WTC11 (cell line): ENCODE data around the gene TMEFF2. TPM values are rescaled to one million over a fixed set of nuclear protein-coding genes. Genes with fewer than 3 reads are reported as not detected.
A peak's percentile ranks its signal among the peaks of the same experiment; 100 is the strongest.

ENCODE experiments used
- ATAC-seq: fragments of 200-7000 bp; cut with Tn5 transposase; 2 replicates; pipeline ENCODE4 v1.10.0; 2021; ENCODE audit warnings: mild to moderate bottlenecking, moderate library complexity
- CTCF ChIA-PET: fragments of 300-600 bp; sonication (Branson Sonifier 250); formaldehyde crosslinking; loops from one replicate; lab custom pipeline; 2021; ENCODE audit warnings: antibody characterized with exemption; lab: Charles Lee
- POLR2A ChIA-PET: fragments of 350-600 bp; sonication (Branson Sonifier 250); formaldehyde crosslinking; loops from one replicate; lab custom pipeline; 2021; ENCODE audit warnings: antibody characterized with exemption; lab: Charles Lee
- DNase-seq: peaks from one replicate; pipeline ENCODE4 v3.0.0; 2021; ENCODE audit warnings: low spot score
- H3K27ac Mint-ChIP-seq: 2 replicates; pipeline ENCODE4 v1.8.0; 2021; ENCODE audit warnings: mixed read lengths
- H3K27me3 Mint-ChIP-seq: 2 replicates; pipeline ENCODE4 v1.8.0; 2021; ENCODE audit warnings: low read depth, mild to moderate bottlenecking, moderate library complexity, mixed read lengths
- H3K36me3 Mint-ChIP-seq: 2 replicates; pipeline ENCODE4 v1.8.0; 2021; ENCODE audit warnings: mixed read lengths
- H3K4me1 Mint-ChIP-seq: 2 replicates; pipeline ENCODE4 v1.8.0; 2022; ENCODE audit warnings: mixed read lengths
- H3K4me3 Mint-ChIP-seq: 2 replicates; pipeline ENCODE4 v1.8.0; 2021; ENCODE audit warnings: mild to moderate bottlenecking, moderate library complexity, mixed read lengths
- H3K9me3 Mint-ChIP-seq: 2 replicates; pipeline ENCODE4 v1.8.0; 2021; ENCODE audit warnings: mixed read lengths
- ATF1 ChIP-seq: sonication (generic); formaldehyde crosslinking; IDR thresholded peaks from 2 replicates; pipeline ENCODE4 v1.8.1; 2023; ENCODE audit warnings: mild to moderate bottlenecking, moderate library complexity, missing genetic modification reagents
- CREB1 ChIP-seq: sonication (generic); formaldehyde crosslinking; IDR thresholded peaks from 2 replicates; pipeline ENCODE4 v1.8.0; 2023; ENCODE audit warnings: mild to moderate bottlenecking, missing genetic modification reagents
- IRF2 ChIP-seq: sonication (generic); formaldehyde crosslinking; IDR thresholded peaks from 2 replicates; pipeline ENCODE4 v1.8.0; 2022; ENCODE audit warnings: low read depth, missing genetic modification reagents, borderline replicate concordance
- JUN ChIP-seq: sonication (generic); formaldehyde crosslinking; IDR thresholded peaks from 2 replicates; pipeline ENCODE4 v1.8.0; 2023; ENCODE audit warnings: mild to moderate bottlenecking, missing genetic modification reagents
- MXD4 ChIP-seq: fragments of 250-450 bp; sonication (Bioruptor Pico); IDR thresholded peaks from 2 replicates; pipeline ENCODE4 v1.8.0; 2021; ENCODE audit warnings: mild to moderate bottlenecking, moderate library complexity, borderline replicate concordance
- MYBL2 ChIP-seq: sonication (generic); formaldehyde crosslinking; IDR thresholded peaks from 2 replicates; pipeline ENCODE4 v1.8.1; 2023; ENCODE audit warnings: mild to moderate bottlenecking, moderate library complexity, missing genetic modification reagents
- NFE2L1 ChIP-seq: sonication (generic); formaldehyde crosslinking; IDR thresholded peaks from 2 replicates; pipeline ENCODE4 v1.8.1; 2023; ENCODE audit warnings: missing genetic modification reagents
- NR2C2 ChIP-seq: sonication (generic); formaldehyde crosslinking; IDR thresholded peaks from 2 replicates; pipeline ENCODE4 v1.8.0; 2022; ENCODE audit warnings: mild to moderate bottlenecking, missing genetic modification reagents
- SMAD3 ChIP-seq: sonication (generic); formaldehyde crosslinking; IDR thresholded peaks from 2 replicates; pipeline ENCODE4 v1.8.0; 2022; ENCODE audit warnings: missing genetic modification reagents, mild to moderate bottlenecking, borderline replicate concordance
- SP1 ChIP-seq: sonication (generic); formaldehyde crosslinking; conservative IDR thresholded peaks from 2 replicates; pipeline ENCODE4 v1.8.1; 2022; ENCODE audit warnings: missing genetic modification reagents
- TEAD1 ChIP-seq: sonication (generic); formaldehyde crosslinking; IDR thresholded peaks from 2 replicates; pipeline ENCODE4 v1.8.0; 2022; ENCODE audit warnings: mild to moderate bottlenecking, missing genetic modification reagents
- total RNA-seq: library from RNA; stranded (reverse); gene quantifications from 3 replicates; pipeline ENCODE4 v1.2.3, GENCODE V29; 2021
- TF ChIP-seq, protein P1 (sequence below): fragments of 200-600 bp; IDR thresholded peaks from 2 replicates; pipeline ENCODE4 v1.8.0; 2022; ENCODE audit warnings: antibody characterized with exemption
- TF ChIP-seq, protein P2 (sequence below): sonication (generic); formaldehyde crosslinking; IDR thresholded peaks from 2 replicates; pipeline ENCODE4 v1.8.1; 2023; ENCODE audit warnings: mild to moderate bottlenecking, missing genetic modification reagents
- TF ChIP-seq, protein P3 (sequence below): sonication (generic); formaldehyde crosslinking; IDR thresholded peaks from 2 replicates; pipeline ENCODE4 v1.8.1; 2022; ENCODE audit warnings: low read depth, missing genetic modification reagents, borderline replicate concordance
- TF ChIP-seq, protein P4 (sequence below): sonication (generic); formaldehyde crosslinking; IDR thresholded peaks from 2 replicates; pipeline ENCODE4 v1.8.0; 2023; ENCODE audit warnings: missing genetic modification reagents
- TF ChIP-seq, protein P5 (sequence below): fragments of 250-450 bp; sonication (Bioruptor Pico); IDR thresholded peaks from 2 replicates; pipeline ENCODE4 v1.9.0; 2021; ENCODE audit warnings: moderate library complexity, mild to moderate bottlenecking, inconsistent platforms, borderline replicate concordance

TMEFF2 gene
- total RNA-seq, 1 experiment from 2014 or later = 2.3 TPM

DNA sequence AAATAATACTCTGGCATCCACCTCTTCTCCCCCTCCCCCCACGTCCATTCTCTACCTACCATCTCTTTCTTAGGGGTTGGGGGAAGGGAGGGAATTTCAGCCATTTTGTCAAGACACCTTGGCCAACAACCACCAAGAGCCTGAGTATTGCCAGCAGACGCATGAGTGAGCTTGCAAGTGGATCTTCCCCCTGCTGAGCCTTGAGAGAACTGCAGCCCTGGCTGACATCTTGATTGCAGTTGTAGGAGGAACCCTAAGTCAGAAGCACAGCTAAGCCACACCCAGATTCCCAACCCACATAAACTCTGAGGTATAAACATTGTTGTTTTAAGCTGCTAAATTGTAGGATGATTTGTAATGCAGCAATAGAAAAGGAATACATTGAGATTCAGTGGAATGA lies 165.6 kb downstream of the TMEFF2 start:
- H3K27ac Mint-ChIP-seq = no peak overlapping the region
- H3K36me3 Mint-ChIP-seq = no peaks in the 10 kb centered on the region
- TF ChIP-seq, protein P1, sequence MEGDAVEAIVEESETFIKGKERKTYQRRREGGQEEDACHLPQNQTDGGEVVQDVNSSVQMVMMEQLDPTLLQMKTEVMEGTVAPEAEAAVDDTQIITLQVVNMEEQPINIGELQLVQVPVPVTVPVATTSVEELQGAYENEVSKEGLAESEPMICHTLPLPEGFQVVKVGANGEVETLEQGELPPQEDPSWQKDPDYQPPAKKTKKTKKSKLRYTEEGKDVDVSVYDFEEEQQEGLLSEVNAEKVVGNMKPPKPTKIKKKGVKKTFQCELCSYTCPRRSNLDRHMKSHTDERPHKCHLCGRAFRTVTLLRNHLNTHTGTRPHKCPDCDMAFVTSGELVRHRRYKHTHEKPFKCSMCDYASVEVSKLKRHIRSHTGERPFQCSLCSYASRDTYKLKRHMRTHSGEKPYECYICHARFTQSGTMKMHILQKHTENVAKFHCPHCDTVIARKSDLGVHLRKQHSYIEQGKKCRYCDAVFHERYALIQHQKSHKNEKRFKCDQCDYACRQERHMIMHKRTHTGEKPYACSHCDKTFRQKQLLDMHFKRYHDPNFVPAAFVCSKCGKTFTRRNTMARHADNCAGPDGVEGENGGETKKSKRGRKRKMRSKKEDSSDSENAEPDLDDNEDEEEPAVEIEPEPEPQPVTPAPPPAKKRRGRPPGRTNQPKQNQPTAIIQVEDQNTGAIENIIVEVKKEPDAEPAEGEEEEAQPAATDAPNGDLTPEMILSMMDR = peak; percentile 41; the same call in 1 of the 2 replicates
- TF ChIP-seq NR2C2 (CRISPR knock-in tag) (no peak), MXD4 (no peak)
- H3K9me3 Mint-ChIP-seq = peaks cover 12% of the 10 kb centered on the region
- H3K4me1 Mint-ChIP-seq = peaks cover 39% of the 10 kb centered on the region
- DNase-seq (peak; percentile 67), ATAC-seq (peak; percentile 92)
- ChIA-PET POLR2A (no interaction called here), CTCF (interaction anchor here (0.7 to 1.7 kb wide), 9 partner anchors 10 to 165 kb away, joined by 3 to 12 read pairs (median 5); partner anchors contain the start of gene TMEFF2)
- H3K4me3 Mint-ChIP-seq = no peak overlapping the region
- H3K27me3 Mint-ChIP-seq = no peaks in the 10 kb centered on the region

DNA sequence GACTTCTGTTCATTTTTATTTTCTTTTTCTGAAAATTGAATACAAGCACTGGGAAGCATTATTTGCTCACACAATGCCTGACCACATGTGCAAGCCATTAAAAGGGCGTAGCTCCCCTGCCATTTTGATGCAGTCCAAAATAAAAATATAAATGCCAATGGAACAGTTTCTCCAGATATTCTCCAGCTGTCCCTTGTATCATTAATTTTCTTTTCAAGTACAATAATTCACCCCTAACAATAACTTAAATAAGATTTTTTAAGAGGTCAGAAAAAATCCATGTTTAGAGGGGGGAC lies 168.0 kb downstream of the TMEFF2 start:
- DNase-seq = no peak
- CTCF ChIA-PET = interaction anchor here (0.8 to 2.1 kb wide), 2 partner anchors 136 to 157 kb away, joined by 3 to 9 read pairs; no protein-coding TSS in a partner anchor
- H3K4me3 Mint-ChIP-seq = no peak overlapping the region
- TF ChIP-seq, protein P2, sequence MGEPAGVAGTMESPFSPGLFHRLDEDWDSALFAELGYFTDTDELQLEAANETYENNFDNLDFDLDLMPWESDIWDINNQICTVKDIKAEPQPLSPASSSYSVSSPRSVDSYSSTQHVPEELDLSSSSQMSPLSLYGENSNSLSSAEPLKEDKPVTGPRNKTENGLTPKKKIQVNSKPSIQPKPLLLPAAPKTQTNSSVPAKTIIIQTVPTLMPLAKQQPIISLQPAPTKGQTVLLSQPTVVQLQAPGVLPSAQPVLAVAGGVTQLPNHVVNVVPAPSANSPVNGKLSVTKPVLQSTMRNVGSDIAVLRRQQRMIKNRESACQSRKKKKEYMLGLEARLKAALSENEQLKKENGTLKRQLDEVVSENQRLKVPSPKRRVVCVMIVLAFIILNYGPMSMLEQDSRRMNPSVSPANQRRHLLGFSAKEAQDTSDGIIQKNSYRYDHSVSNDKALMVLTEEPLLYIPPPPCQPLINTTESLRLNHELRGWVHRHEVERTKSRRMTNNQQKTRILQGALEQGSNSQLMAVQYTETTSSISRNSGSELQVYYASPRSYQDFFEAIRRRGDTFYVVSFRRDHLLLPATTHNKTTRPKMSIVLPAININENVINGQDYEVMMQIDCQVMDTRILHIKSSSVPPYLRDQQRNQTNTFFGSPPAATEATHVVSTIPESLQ = no peak
- no peak for TF ChIP-seq CREB1 (CRISPR knock-in tag)
- TF ChIP-seq MYBL2 (CRISPR knock-in tag) = no peak
- TF ChIP-seq, protein P3, sequence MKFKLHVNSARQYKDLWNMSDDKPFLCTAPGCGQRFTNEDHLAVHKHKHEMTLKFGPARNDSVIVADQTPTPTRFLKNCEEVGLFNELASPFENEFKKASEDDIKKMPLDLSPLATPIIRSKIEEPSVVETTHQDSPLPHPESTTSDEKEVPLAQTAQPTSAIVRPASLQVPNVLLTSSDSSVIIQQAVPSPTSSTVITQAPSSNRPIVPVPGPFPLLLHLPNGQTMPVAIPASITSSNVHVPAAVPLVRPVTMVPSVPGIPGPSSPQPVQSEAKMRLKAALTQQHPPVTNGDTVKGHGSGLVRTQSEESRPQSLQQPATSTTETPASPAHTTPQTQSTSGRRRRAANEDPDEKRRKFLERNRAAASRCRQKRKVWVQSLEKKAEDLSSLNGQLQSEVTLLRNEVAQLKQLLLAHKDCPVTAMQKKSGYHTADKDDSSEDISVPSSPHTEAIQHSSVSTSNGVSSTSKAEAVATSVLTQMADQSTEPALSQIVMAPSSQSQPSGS = no peak
- TF ChIP-seq ATF1 = no peak
- TF ChIP-seq IRF2 (CRISPR knock-in tag) = no peak
- TF ChIP-seq JUN (CRISPR knock-in tag) = no peak
- TF ChIP-seq, all 79 proteins: peak for 0
- ATAC-seq = no peak
- Mint-ChIP-seq H3K36me3 (no peaks in the 10 kb centered on the region), H3K27ac (no peak overlapping the region), H3K4me1 (peaks cover 39% of the 10 kb centered on the region), H3K9me3 (peaks cover 12% of the 10 kb centered on the region), H3K27me3 (no peaks in the 10 kb centered on the region)
- POLR2A ChIA-PET = interaction anchor here (0.5 kb wide), 1 partner anchor 162 kb away, joined by 4 read pairs; no protein-coding TSS in a partner anchor

DNA sequence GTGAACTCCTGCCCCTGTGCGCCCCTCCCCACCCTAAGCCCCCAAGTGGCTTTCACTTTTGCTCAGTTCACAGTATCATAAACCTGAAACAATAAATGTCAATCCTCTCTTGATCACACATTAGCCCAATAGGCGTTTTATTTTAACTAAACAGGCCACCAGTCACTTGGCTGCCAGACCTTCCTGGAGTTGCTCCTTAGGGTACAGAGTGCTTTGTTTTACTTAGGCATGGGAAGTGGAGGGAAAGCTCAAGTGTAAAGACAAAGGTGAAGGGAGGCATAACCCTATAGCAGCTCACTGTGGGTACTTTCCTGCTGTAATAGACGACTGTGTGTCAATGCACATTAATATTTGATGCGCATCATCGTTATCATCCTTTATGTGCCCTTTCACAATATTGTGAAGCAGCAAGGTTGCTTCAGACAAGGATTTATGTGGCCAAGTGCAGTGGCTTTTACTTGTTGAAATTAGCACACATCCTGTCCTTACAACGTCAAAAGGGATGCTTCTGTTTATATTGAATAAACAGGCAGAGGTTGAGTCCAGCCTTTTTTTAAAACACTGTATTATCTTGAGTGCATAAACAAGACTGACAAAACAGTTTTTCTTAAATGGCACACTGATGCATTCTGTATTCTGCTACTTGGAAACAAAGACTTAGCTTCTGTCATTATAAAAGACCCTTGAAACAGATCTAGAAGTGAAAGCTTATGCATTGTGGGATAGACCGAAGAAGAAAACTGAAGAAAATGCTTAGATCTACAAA lies 168.5 kb downstream of the TMEFF2 start:
- Mint-ChIP-seq H3K9me3 (peaks cover 12% of the 10 kb centered on the region), H3K27ac (no peak overlapping the region), H3K4me3 (no peak overlapping the region), H3K27me3 (no peaks in the 10 kb centered on the region), H3K4me1 (peaks cover 39% of the 10 kb centered on the region), H3K36me3 (no peaks in the 10 kb centered on the region)
- TF ChIP-seq NFE2L1 (CRISPR knock-in tag) = no peak
- peak; percentile 56 for ATAC-seq
- ChIA-PET POLR2A (interaction anchor here (0.5 kb wide), 1 partner anchor 163 kb away, joined by 4 read pairs; no protein-coding TSS in a partner anchor), CTCF (interaction anchor here (0.8 to 2.4 kb wide), 7 partner anchors 9 to 157 kb away, joined by 3 to 15 read pairs (median 3); no protein-coding TSS in a partner anchor)
- no peak for DNase-seq

DNA sequence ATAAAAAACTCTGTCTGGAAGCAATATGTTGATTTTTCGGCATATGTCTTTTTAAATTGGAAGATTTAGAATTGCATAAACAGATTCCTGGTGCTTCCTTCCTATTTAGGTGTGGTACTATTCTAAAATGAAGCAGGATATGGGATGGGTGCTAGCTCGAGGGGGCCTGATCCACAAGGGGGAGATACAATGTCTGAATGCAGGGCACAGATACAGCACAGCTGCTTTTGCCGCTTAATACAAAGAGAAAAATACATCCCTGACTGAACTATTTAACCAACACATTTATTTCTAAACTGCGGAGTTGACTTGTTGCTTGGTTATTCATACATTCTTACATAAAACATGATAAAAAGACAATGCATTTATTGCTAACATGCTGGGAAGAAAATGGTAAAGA lies 169.1 kb downstream of the TMEFF2 start:
- ChIA-PET POLR2A (no interaction called here), CTCF (interaction anchor here (0.9 to 2.4 kb wide), 6 partner anchors 9 to 156 kb away, joined by 3 to 15 read pairs (median 4); no protein-coding TSS in a partner anchor)
- no peaks in the 10 kb centered on the region for H3K36me3 Mint-ChIP-seq
- peaks cover 12% of the 10 kb centered on the region for H3K9me3 Mint-ChIP-seq
- H3K4me1 Mint-ChIP-seq = peaks cover 35% of the 10 kb centered on the region
- no peak for DNase-seq
- no peak overlapping the region for H3K4me3 Mint-ChIP-seq
- no peaks in the 10 kb centered on the region for H3K27me3 Mint-ChIP-seq
- ATAC-seq = peak; percentile 65
- TF ChIP-seq TEAD1 (CRISPR knock-in tag) (no peak), SP1 (no peak), SMAD3 (CRISPR knock-in tag) (no peak)
- TF ChIP-seq, protein P4, sequence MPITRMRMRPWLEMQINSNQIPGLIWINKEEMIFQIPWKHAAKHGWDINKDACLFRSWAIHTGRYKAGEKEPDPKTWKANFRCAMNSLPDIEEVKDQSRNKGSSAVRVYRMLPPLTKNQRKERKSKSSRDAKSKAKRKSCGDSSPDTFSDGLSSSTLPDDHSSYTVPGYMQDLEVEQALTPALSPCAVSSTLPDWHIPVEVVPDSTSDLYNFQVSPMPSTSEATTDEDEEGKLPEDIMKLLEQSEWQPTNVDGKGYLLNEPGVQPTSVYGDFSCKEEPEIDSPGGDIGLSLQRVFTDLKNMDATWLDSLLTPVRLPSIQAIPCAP = no peak
- TF ChIP-seq, protein P5, sequence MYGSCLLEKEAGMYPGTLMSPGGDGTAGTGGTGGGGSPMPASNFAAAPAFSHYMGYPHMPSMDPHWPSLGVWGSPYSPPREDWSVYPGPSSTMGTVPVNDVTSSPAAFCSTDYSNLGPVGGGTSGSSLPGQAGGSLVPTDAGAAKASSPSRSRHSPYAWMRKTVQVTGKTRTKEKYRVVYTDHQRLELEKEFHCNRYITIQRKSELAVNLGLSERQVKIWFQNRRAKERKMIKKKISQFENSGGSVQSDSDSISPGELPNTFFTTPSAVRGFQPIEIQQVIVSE = no peak
- H3K27ac Mint-ChIP-seq = no peak overlapping the region
